HepG2 (cell line): ENCODE measurements around the gene PTGES3. TPM values are rescaled to one million over a fixed set of nuclear protein-coding genes. Genes with fewer than 3 reads are reported as not detected.

Experiments
- ATAC-seq: fragments of 200-7000 bp; cut with Tn5 transposase; 3 replicates; pipeline ENCODE4 v1.9.1; 2020; ENCODE audit warnings: mild to moderate bottlenecking, moderate library complexity
- BruUV-seq: library from RNA; stranded (reverse); fragments of 400-500 nt; replicated peaks from 2 replicates; lab custom pipeline; 2021; lab: Mats Ljungman, UMichigan
- CTCF ChIA-PET: fragments of 300-600 bp; formaldehyde crosslinking; extraction: SDS; loops from one replicate; lab custom pipeline; 2021; ENCODE audit warnings: low total read pairs, inconsistent platforms, low intra/inter-chr PET ratio; lab: Yijun Ruan, JAX
- POLR2A ChIA-PET: fragments of 350-600 bp; sonication (Branson Sonifier 250); formaldehyde crosslinking; loops from one replicate; lab custom pipeline; 2020; ENCODE audit warnings: antibody characterized with exemption, inconsistent platforms; lab: Yijun Ruan, JAX
- DNase-seq: peaks from one replicate; pipeline ENCODE4 v3.0.0-alpha.2; 2015; ENCODE audit warnings: low spot score
- FAIRE-seq: peaks from 3 replicates; lab custom pipeline; 2011; peaks lifted over from hg19 to GRCh38; lab: Jason Lieb, UNC
- H2AFZ ChIP-seq: one replicate; pipeline ENCODE4 v1.6.1; 2011; ENCODE audit warnings: low read length, inconsistent platforms
- H3K27ac ChIP-seq: fragments of 300-600 bp; 3 replicates; pipeline ENCODE4 v1.8.0; 2011; ENCODE audit warnings: mixed run types, mild to moderate bottlenecking, mixed read lengths, low read length, inconsistent platforms; ENCODE audit not compliant: insufficient read depth; ENCODE audit errors: extremely low read length
- H3K27me3 ChIP-seq, 2 experiments: fragments of 200-600 bp in 1 of 2; 2 replicates in 1 of 2; 3 replicates in 1 of 2; pipeline versions ENCODE4 v1.6.0 to v1.8.0; 2011; ENCODE audit warnings: low read length in 2 of 2, mild to moderate bottlenecking in 2 of 2, moderate library complexity in 2 of 2, inconsistent platforms in 1 of 2; ENCODE audit not compliant: insufficient read depth in 2 of 2, control insufficient read depth in 1 of 2
- H3K36me3 ChIP-seq, 2 experiments: fragments of 200-600 bp in 1 of 2; replicated peaks in 1 of 2; 2 replicates in 1 of 2; 3 replicates in 1 of 2; pipeline versions ENCODE4 v1.5.1 to v1.8.0; 2011; ENCODE audit warnings: low read length in 2 of 2, inconsistent platforms in 1 of 2; ENCODE audit not compliant: insufficient read depth in 2 of 2, control insufficient read depth in 1 of 2
- H3K4me1 ChIP-seq: 2 replicates; pipeline ENCODE4 v1.5.1; 2012; ENCODE audit warnings: low read length, inconsistent platforms; ENCODE audit not compliant: insufficient read depth
- H3K4me2 ChIP-seq: 2 replicates; pipeline ENCODE4 v1.6.0; 2011; ENCODE audit warnings: low read depth, low read length, inconsistent platforms
- H3K4me3 ChIP-seq, 3 experiments: fragments of 200-600 bp in 1 of 3; sonication (generic), shearing (Covaris generic) in 1 of 3; replicated peaks in 1 of 3; 2 replicates each; pipeline ENCODE4 v1.5.1; 2011 to 2016; ENCODE audit warnings: low read length in 3 of 3, inconsistent platforms in 2 of 3, low read depth in 2 of 3, mild to moderate bottlenecking in 2 of 3, control low read depth in 1 of 3, mixed read lengths in 1 of 3; ENCODE audit not compliant: insufficient read depth in 1 of 3
- H3K79me2 ChIP-seq: one replicate; pipeline ENCODE4 v1.6.1; 2011; ENCODE audit warnings: low read length, inconsistent platforms; ENCODE audit not compliant: insufficient read depth
- H3K9ac ChIP-seq: 2 replicates; pipeline ENCODE4 v1.6.0; 2011; ENCODE audit warnings: mild to moderate bottlenecking, low read depth, low read length, inconsistent platforms; ENCODE audit not compliant: insufficient read depth
- H3K9me3 ChIP-seq: 2 replicates; pipeline ENCODE4 v1.5.1; 2012; ENCODE audit warnings: mild to moderate bottlenecking, low read length
- H4K20me1 ChIP-seq: 2 replicates; pipeline ENCODE4 v1.6.0; 2011; ENCODE audit warnings: inconsistent platforms, mild to moderate bottlenecking, low read length, moderate library complexity; ENCODE audit not compliant: insufficient read depth
- DR1 ChIP-seq: sonication (generic); formaldehyde crosslinking; IDR thresholded peaks from 2 replicates; pipeline ENCODE4 v1.8.0; 2021; ENCODE audit warnings: mild to moderate bottlenecking, missing genetic modification reagents, inconsistent platforms
- FOXO1 ChIP-seq: sonication (generic); formaldehyde crosslinking; IDR thresholded peaks from 2 replicates; pipeline ENCODE4 v1.4.0; 2020; ENCODE audit warnings: missing genetic modification reagents
- GATAD1 ChIP-seq: IDR thresholded peaks from 2 replicates; pipeline ENCODE4 v1.6.1; 2016; ENCODE audit warnings: missing genetic modification reagents, missing compliant biosample characterization
- MIER3 ChIP-seq: IDR thresholded peaks from 2 replicates; pipeline ENCODE4 v1.6.1; 2016; ENCODE audit warnings: missing compliant biosample characterization, borderline replicate concordance
- NFKB2 ChIP-seq: sonication (generic); formaldehyde crosslinking; IDR thresholded peaks from 2 replicates; pipeline ENCODE4 v1.4.0; 2020; ENCODE audit warnings: missing genetic modification reagents, borderline replicate concordance
- NR0B2 ChIP-seq: sonication (generic); formaldehyde crosslinking; IDR thresholded peaks from 2 replicates; pipeline ENCODE4 v1.4.0; 2020; ENCODE audit warnings: mild to moderate bottlenecking, missing genetic modification reagents
- PAF1 ChIP-seq: IDR thresholded peaks from 2 replicates; pipeline ENCODE4 v1.6.1; 2016; ENCODE audit warnings: missing genetic modification reagents, missing compliant biosample characterization
- SIN3B ChIP-seq: fragments of 150-350 bp; IDR thresholded peaks from 2 replicates; pipeline ENCODE4 v1.6.1; 2014; ENCODE audit warnings: low read length
- ZBTB10 ChIP-seq: sonication (generic); formaldehyde crosslinking; IDR thresholded peaks from 2 replicates; pipeline ENCODE4 v1.4.0; 2020; ENCODE audit warnings: missing genetic modification reagents, borderline replicate concordance
- ZBTB37 ChIP-seq: sonication (generic); formaldehyde crosslinking; IDR thresholded peaks from 2 replicates; pipeline ENCODE4 v1.4.0; 2020; ENCODE audit warnings: mild to moderate bottlenecking, missing genetic modification reagents
- ZNF660 ChIP-seq: sonication (generic); formaldehyde crosslinking; IDR thresholded peaks from 2 replicates; pipeline ENCODE4 v1.5.1; 2020; ENCODE audit warnings: mild to moderate bottlenecking, low read depth, missing genetic modification reagents, borderline replicate concordance
- ZSCAN30 ChIP-seq: sonication (generic); formaldehyde crosslinking; IDR thresholded peaks from 2 replicates; pipeline ENCODE4 v1.5.0; 2020; ENCODE audit warnings: mild to moderate bottlenecking, missing genetic modification reagents
- WGBS: methylation state at CpG from one replicate; pipeline ENCODE4 v1.1.6; 2017; ENCODE audit warnings: low lambda C conversion rate; 5-methylcytosine and 5-hydroxymethylcytosine counted together
- in situ Hi-C: cut with HindIII; loops from 2 replicates; pipeline ENCODE4 v1.10.0; 2017; ENCODE audit warnings: low pct_unique_long_range_greater_than_20kb; ENCODE audit not compliant: extremely low pct_ligation_motif_present
- intact Hi-C: fragments of 100-400 bp; cut with micrococcal nuclease; formaldehyde crosslinking; loops from one replicate; pipeline ENCODE4 v1.10.0; 2022; ENCODE audit not compliant: unreplicated experiment
- polyA plus RNA-seq, 8 experiments: library from polyadenylated mRNA; depleted of rRNA in 3 of 8; stranded (reverse) in 7 of 8; unstranded in 1 of 8; fragments of >200 nt; fragmentation: Illumina TruSeq in 4 of 8; extraction: Trizol in 4 of 8; gene quantifications; 2 replicates each; pipeline versions ENCODE4 v1.2.1 to v1.2.3, GENCODE V29; 2011 to 2016; ENCODE audit warnings: low read depth in 4 of 8, missing spikeins in 1 of 8, mixed read lengths in 1 of 8; ENCODE audit not compliant: insufficient read depth in 1 of 8
- total RNA-seq, 5 experiments: library from RNA; depleted of rRNA; stranded (reverse); fragments of >200 nt; fragmentation: Illumina TruSeq; extraction: Trizol; gene quantifications; 2 replicates each; pipeline ENCODE4 v1.2.3, GENCODE V29; 2016; ENCODE audit warnings: low read depth in 1 of 5

The PTGES3 gene
- total and polyA plus RNA-seq, 2 of the 13 experiments (the other 11 are each of a cell fraction or from before 2014, with no cell fraction given) = 54.4 to 159 TPM

GRCh38 chr12:56684745-56685359 lies 3.2 kb downstream of the PTGES3 start:
- peaks cover 53% of the 10 kb centered on the region for H4K20me1 ChIP-seq
- POLR2A ChIA-PET = interaction anchor here (1.2 to 3.3 kb wide), 4 partner anchors 15 to 48 kb away, joined by 3 to 18 read pairs (median 6); partner anchors contain the start of genes ATP5F1B and NACA
- peaks cover 6 to 11% of the 10 kb centered on the region in 2 experiments; a peak in 3 of 5 replicates for H3K36me3 ChIP-seq

More at GRCh38 chr12:56684745-56685359, 3.2 kb downstream of the PTGES3 start:
- TF ChIP-seq SIN3B (no peak), ZBTB37 (CRISPR knock-in tag) (no peak), GATAD1 (CRISPR knock-in tag) (no peak), ZNF660 (CRISPR knock-in tag) (no peak), NR0B2 (CRISPR knock-in tag) (no peak), FOXO1 (CRISPR knock-in tag) (no peak), ZSCAN30 (CRISPR knock-in tag) (no peak), ZBTB10 (no peak), DR1 (CRISPR knock-in tag) (no peak), PAF1 (CRISPR knock-in tag) (no peak), MIER3 (CRISPR knock-in tag) (no peak), NFKB2 (CRISPR knock-in tag) (no peak)
- H3K79me2 ChIP-seq = peaks cover 76% of the 10 kb centered on the region
- peaks cover 48% of the 10 kb centered on the region for H3K4me1 ChIP-seq
- peak overlapping the region; percentile 66 to 98 (median 96) for H3K4me3 ChIP-seq
- ATAC-seq (no peak), FAIRE-seq (no peak), DNase-seq (no peak)
- no peaks in the 10 kb centered on the region; a peak in 1 of 5 replicates for H3K27me3 ChIP-seq
- peak overlapping the region; percentile 78 for H3K4me2 ChIP-seq
- intact Hi-C loops = loop anchor here (2.0 kb wide), 1 partner anchor 40 kb away; the partner anchor contains the start of gene ATP5F1B
- H2AFZ ChIP-seq = no peak overlapping the region
- no TSS peak for BruUV-seq
- WGBS = 5% methylated on average over 8 of the region's 8 CpGs
- H3K9ac ChIP-seq = peak overlapping the region; percentile 100
- no peaks in the 10 kb centered on the region for H3K9me3 ChIP-seq
- in situ Hi-C loops = loop anchor here (5.0 kb wide), 1 partner anchor 42 kb away; the partner anchor contains the start of gene NACA
- peak overlapping the region; percentile 99 for H3K27ac ChIP-seq
- CTCF ChIA-PET = no interaction called here
